Upper lobe of left lung (tissue), 6 donors: ENCODE measurements around the gene MYOM3. TPM values are rescaled to one million over a fixed set of nuclear protein-coding genes. Genes with fewer than 3 reads are reported as not detected.
A peak's percentile ranks its signal among the peaks of the same experiment; 100 is the strongest.

Experiments used
- ATAC-seq, 2 donors: fragments of 200-7000 bp; cut with Tn5 transposase; one replicate each; pipeline ENCODE4 v1.9.1; 2022; ENCODE audit warnings: mild to moderate bottlenecking in 2 of 2, moderate library complexity in 2 of 2; ENCODE audit not compliant: low FRiP score in 2 of 2
- DNase-seq, 2 donors: peaks; one replicate each; pipeline ENCODE4 v3.0.0-alpha.2; 2019 to 2020
- H3K27ac ChIP-seq, 4 donors: fragments of 200-600 bp; sonication (generic); one replicate each; pipeline ENCODE4 v1.5.1; 2016 to 2019
- H3K27me3 ChIP-seq, 4 donors: fragments of 200-600 bp; sonication (generic); one replicate each; pipeline ENCODE4 v1.5.1; 2017 to 2019
- H3K36me3 ChIP-seq, 4 donors: fragments of 200-600 bp; sonication (generic); one replicate each; pipeline ENCODE4 v1.5.1; 2016 to 2019
- H3K4me1 ChIP-seq, 4 donors: fragments of 200-600 bp; sonication (generic); one replicate each; pipeline ENCODE4 v1.5.1; 2018 to 2019
- H3K4me3 ChIP-seq, 4 donors: fragments of 200-600 bp; sonication (generic); one replicate each; pipeline ENCODE4 v1.5.1; 2017 to 2019; ENCODE audit warnings: mild to moderate bottlenecking in 2 of 4, moderate library complexity in 1 of 4
- H3K9me3 ChIP-seq, 4 donors: fragments of 200-600 bp; sonication (generic); one replicate each; pipeline ENCODE4 v1.5.1; 2018 to 2019
- EP300 ChIP-seq, 4 donors: sonication (generic); formaldehyde crosslinking; IDR thresholded peaks; one replicate each; pipeline ENCODE4 v1.5.1; 2017; ENCODE audit warnings: antibody characterized with exemption in 4 of 4, control low read depth in 2 of 4
- POLR2A ChIP-seq, 4 donors: fragments of 450-650 bp; IDR thresholded peaks; one replicate each; pipeline ENCODE4 v1.5.1; 2016 to 2017; ENCODE audit warnings: antibody characterized with exemption in 4 of 4, mild to moderate bottlenecking in 2 of 4
- POLR2AphosphoS5 ChIP-seq, 2 donors: sonication (generic); formaldehyde crosslinking; IDR thresholded peaks; one replicate each; pipeline ENCODE4 v1.5.1; 2017; ENCODE audit warnings: antibody characterized with exemption in 2 of 2
- WGBS, 2 donors: methylation state at CpG; one replicate each; pipeline ENCODE4 v1.1.5; 2017 to 2018; 5-methylcytosine and 5-hydroxymethylcytosine counted together
- total RNA-seq, 6 donors: library from RNA; depleted of rRNA in 4 of 6; stranded (reverse); fragments of >200 nt in 4 of 6; gene quantifications; one replicate each; pipeline versions ENCODE4 v1.1.0 to v1.2.1, GENCODE V29; 2016 to 2021
- TF ChIP-seq, protein P1 (sequence below), 6 experiments: fragments of 450-650 bp in 4 of 6; fragments of 200-600 bp in 2 of 6; sonication (generic) in 2 of 6; IDR thresholded peaks; one replicate each; pipeline ENCODE4 v1.5.1; 2016 to 2019; ENCODE audit warnings: antibody characterized with exemption in 6 of 6
- donor health status: DM: no; HTN: no; CAD: no; lungs with moderate emphysema.
- donor health status: DM: no; HTN: yes; CAD: no; lungs with severe emphysema.

MYOM3 gene
- total RNA-seq, 6 donors from 2014 or later, result 0.11 to 0.20 (median 0.15) TPM; not detected in 3

DNA sequence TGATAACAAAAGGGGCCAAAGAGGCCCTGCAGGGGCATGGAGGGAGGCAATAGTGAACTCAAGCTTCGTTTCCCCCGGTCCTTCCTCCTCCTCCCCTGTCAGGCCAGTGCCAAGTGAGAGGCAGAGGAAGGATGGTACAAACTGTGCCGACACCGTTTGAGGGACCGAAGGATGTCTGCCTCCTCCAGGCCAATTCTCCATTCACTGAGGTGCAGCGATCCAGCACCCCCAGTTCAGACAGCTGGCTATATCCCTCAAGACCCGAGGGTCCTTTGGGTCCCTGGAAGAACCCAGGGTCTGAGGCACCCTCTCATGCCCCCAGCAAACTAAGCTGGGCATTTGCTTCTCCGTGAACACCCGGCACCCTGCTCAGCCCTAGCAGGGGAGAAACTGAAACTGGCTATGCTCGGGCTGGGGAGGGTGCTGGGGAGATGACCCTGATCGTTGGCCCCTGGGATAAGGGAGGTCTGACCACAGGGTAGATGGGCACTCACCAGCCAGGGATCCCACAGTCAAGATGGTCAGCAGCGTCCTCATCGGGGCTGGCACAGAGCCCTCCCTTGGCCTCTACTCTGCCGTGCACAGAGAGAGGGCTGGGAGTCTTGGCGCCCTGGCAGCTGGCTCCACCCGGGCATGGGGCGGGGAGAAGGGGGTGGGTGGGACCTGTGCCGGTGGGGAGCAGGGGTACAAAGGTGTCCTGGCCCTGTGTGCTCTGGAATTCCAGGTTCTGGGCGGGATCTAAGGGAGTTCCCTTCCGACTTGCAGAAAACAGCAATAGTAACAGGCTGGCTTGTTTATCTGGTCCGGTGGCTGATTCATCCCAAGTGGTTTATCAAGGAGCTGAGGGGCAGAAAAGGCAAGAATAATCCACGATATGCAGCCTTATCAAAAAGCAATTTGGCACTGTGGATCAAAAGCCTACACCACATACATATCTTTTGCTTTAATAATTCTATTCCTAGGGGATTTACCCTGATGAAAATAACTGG, 30.9 kb upstream of the MYOM3 start, which contains the start of gene IL22RA1:
Gene IL22RA1 (minus strand): TSS at position 595 of the 989 bp plus-strand sequence. CDS start 58 bp downstream, at position 537.
- Histone ChIP-seq H3K36me3 (no peaks in the 10 kb centered on the region), H3K27me3 (no peaks in the 10 kb centered on the region), H3K27ac (peak within 1 kb of the TSS in 2 of 4 donors; percentile 30 to 38), H3K4me1 (peaks cover 0 to 5% (median 2%) of the 10 kb centered on the region in 4 donors), H3K9me3 (no peaks in the 10 kb centered on the region), H3K4me3 (peak within 1 kb of the TSS in 3 of 4 donors; percentile 42 to 52 (median 50))
- TF ChIP-seq, protein P1, sequence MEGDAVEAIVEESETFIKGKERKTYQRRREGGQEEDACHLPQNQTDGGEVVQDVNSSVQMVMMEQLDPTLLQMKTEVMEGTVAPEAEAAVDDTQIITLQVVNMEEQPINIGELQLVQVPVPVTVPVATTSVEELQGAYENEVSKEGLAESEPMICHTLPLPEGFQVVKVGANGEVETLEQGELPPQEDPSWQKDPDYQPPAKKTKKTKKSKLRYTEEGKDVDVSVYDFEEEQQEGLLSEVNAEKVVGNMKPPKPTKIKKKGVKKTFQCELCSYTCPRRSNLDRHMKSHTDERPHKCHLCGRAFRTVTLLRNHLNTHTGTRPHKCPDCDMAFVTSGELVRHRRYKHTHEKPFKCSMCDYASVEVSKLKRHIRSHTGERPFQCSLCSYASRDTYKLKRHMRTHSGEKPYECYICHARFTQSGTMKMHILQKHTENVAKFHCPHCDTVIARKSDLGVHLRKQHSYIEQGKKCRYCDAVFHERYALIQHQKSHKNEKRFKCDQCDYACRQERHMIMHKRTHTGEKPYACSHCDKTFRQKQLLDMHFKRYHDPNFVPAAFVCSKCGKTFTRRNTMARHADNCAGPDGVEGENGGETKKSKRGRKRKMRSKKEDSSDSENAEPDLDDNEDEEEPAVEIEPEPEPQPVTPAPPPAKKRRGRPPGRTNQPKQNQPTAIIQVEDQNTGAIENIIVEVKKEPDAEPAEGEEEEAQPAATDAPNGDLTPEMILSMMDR (IDR thresholded peaks at IDR 0.05), result no peak
- no peak for TF ChIP-seq POLR2A (IDR thresholded peaks at IDR 0.05)
- TF ChIP-seq POLR2AphosphoS5 (IDR thresholded peaks at IDR 0.05), result no peak
- TF ChIP-seq EP300 (IDR thresholded peaks at IDR 0.05), result no peak
- ATAC-seq (peak; percentile 39 to 63), DNase-seq (peak; percentile 27 to 61)
- WGBS, 2 donors, result 32 to 41% methylated on average over 6 to 19 of the region's 22 CpGs

DNA sequence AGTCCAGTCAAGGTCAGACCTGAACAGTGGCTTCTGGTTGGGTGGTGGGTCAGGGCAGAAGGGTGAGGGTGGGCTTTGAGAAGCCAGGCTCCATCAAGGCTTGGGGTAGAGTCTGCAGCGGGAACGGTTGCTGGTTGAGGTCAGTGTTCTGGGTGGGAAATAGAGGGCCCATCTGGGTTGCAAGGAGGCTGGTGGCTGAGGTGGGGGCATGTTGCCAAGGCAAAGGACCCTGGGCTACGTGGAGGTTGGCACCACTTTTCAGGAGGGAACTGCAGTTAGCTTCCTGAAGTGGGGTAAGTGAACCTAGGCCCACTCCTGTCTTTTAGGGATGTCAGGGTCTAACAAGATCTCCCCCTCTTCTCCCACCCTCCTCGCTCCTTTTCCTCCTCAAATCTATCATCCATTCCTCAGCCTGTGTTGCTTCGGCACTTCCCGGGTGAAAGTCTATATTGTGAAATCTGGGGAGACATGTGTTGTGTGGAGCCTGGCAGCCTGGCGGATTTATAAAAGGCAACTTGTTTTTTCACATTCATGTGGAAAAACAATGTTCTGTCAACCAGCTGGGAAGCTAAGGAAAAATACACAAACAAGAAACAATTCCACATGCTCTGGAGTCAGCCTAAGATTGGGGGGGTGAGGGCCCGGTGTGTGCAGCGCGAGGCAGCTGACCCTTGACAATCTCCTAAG, 29.5 kb upstream of the MYOM3 start:
- 83% methylated on average over 10 of the region's 10 CpGs for whole genome bisulfite sequencing, 2 donors
- H3K27ac ChIP-seq, result no peak overlapping the region
- DNase-seq (no peak), ATAC-seq (no peak)
- H3K27me3 ChIP-seq, result no peaks in the 10 kb centered on the region
- peaks cover 0 to 5% (median 2%) of the 10 kb centered on the region in 4 donors for H3K4me1 ChIP-seq
- no peaks in the 10 kb centered on the region for H3K9me3 ChIP-seq
- no peak overlapping the region for H3K4me3 ChIP-seq
- no peak for TF ChIP-seq EP300 (IDR thresholded peaks at IDR 0.05)
- TF ChIP-seq POLR2A (IDR thresholded peaks at IDR 0.05), result no peak
- TF ChIP-seq, protein P1 (IDR thresholded peaks at IDR 0.05), result no peak
- TF ChIP-seq POLR2AphosphoS5 (IDR thresholded peaks at IDR 0.05), result no peak
- H3K36me3 ChIP-seq, result no peaks in the 10 kb centered on the region

DNA sequence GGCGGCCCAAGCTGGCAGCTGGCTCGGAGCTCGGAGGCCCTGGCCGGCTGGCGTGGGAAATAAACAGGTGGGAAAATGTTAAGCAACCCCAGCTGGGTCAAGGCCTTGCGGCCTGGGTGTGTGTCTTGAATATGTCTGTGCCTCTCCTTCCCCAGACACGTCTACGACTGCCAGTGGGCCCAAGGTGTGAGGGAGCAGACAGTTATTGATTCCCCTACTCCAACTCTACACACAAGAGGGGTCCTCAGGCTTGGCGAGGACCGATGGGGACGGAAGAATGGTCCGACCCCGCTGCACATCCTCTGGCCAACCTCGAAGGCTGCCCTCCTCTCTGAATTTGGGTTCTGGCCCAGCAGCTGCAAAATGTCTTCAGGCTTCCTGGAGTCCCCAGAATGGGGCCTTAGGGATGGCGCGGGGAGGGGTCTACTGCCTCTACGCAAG, 28.8 kb upstream of the MYOM3 start:
- H3K4me3 ChIP-seq, result no peak overlapping the region
- whole genome bisulfite sequencing, 2 donors, result 81% methylated on average over 17 of the region's 17 CpGs
- no peaks in the 10 kb centered on the region for H3K36me3 ChIP-seq
- H3K27ac ChIP-seq, result no peak overlapping the region
- no peak for DNase-seq
- H3K4me1 ChIP-seq, result peaks cover 0 to 5% (median 2%) of the 10 kb centered on the region in 4 donors
- H3K9me3 ChIP-seq, result no peaks in the 10 kb centered on the region
- no peak for TF ChIP-seq POLR2AphosphoS5 (IDR thresholded peaks at IDR 0.05)
- no peak for TF ChIP-seq EP300 (IDR thresholded peaks at IDR 0.05)
- TF ChIP-seq, protein P1 (IDR thresholded peaks at IDR 0.05), result no peak
- no peak for TF ChIP-seq POLR2A (IDR thresholded peaks at IDR 0.05)
- no peaks in the 10 kb centered on the region for H3K27me3 ChIP-seq
- no peak for ATAC-seq

DNA sequence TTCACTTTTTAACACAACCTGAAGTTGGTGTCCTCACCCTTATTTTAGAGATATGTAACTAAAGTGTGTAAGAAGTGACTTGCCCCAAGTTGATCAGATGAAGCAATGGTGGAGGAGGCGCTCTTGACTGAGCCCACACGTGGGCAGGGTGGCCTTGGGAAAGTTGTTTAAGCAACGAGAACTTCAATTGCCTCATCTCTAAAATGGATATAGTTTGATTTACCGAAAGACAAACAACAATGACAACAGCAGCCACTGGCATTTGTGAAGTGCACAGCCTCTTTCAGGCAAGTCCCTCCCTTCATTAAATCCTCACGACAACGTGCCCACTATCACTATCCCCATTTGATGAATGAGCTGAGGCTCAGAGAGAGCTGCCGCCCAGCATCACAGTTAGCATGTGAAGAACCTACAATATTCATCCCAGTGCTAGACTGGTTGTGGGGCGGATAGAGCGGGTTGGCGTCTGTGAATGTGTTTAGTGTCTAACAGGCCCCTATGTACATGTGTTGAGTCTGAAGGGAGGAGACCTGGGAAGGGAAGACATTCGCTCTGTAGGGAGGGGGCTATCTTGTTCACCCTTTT, 28.0 kb upstream of the MYOM3 start:
- Histone ChIP-seq H3K27ac (no peak overlapping the region), H3K4me3 (no peak overlapping the region), H3K36me3 (no peaks in the 10 kb centered on the region), H3K27me3 (no peaks in the 10 kb centered on the region), H3K9me3 (no peaks in the 10 kb centered on the region), H3K4me1 (peaks cover 0 to 5% (median 2%) of the 10 kb centered on the region in 4 donors)
- TF ChIP-seq EP300 (IDR thresholded peaks at IDR 0.05) (no peak), POLR2AphosphoS5 (IDR thresholded peaks at IDR 0.05) (no peak), POLR2A (IDR thresholded peaks at IDR 0.05) (no peak)
- TF ChIP-seq, protein P1 (IDR thresholded peaks at IDR 0.05), result no peak
- DNase-seq (no peak), ATAC-seq (no peak)
- 86 to 88% methylated on average over 11 of the region's 11 CpGs for WGBS, 2 donors
